ENCODE results near the gene YBX1.
"Not testable (repeated sequence)": the region's sequence is repeated elsewhere in the genome, so short reads cannot be mapped to it uniquely, and the experiment has no call there.

Gene YBX1

GRCh38 chr1:42690477-42691156 is 8.4 kb downstream of the YBX1 start:
- DNase-seq, result no peak

- DNase-seq, result no peak
Observed at GRCh38 chr1:42691157-42691498, 8.9 kb downstream of the YBX1 start.

- DNase-seq, result no peak
Observed at GRCh38 chr1:42692461-42692860, 10.2 kb downstream of the YBX1 start.

GRCh38 chr1:42692911-42693310 is 10.7 kb downstream of the YBX1 start:
- DNase-seq, result no peak

DNA sequence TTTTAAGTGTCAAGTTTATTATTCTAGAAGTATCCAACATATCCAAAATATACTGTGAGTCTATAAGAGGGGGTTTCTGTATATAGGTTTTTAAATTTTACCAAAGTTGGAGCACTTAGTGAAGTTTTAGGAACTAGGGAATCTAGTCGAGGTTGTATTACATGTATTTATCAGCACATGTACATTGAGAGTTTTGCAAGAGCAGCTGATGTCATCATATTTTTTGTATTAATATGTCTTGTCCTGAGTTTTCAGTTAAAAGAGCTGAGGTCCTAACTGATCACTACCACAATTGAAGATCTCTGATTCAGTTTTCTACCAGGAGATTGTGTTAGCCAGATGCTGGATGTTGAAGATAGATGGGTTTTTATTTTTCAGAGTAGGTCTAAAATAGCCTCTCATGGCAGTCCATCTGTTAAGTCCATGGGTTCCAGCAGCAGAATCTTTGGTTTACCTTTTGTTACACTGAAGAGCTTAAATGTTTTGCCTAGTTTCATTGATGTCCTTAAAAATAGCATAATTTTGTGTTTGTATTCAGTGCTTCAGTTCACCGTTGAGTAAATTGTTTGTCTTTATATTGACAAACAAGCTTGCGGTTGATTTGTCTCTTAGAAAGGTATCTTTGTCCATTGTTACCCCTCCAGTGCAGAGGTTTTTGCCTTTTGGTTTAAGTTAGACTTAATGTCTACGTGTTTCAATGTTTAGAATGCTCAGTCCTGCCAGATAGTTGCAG is 16.0 kb downstream of the YBX1 start:
- DNase-seq, result no peak

- DNase-seq, result no peak
Observed at GRCh38 chr1:42700006-42700405, 17.8 kb downstream of the YBX1 start.

GRCh38 chr1:42703888-42704464 is 21.8 kb downstream of the YBX1 start:
- no peak for DNase-seq

GRCh38 chr1:42712808-42713207 is 30.6 kb downstream of the YBX1 start:
- DNase-seq, result not testable (repeated sequence)

GRCh38 chr1:42713293-42713692 is 31.1 kb downstream of the YBX1 start:
- DNase-seq, result no peak

GRCh38 chr1:42714441-42714840 is 32.2 kb downstream of the YBX1 start:
- DNase-seq, result not testable (repeated sequence)

- DNase-seq, result no peak
Observed at GRCh38 chr1:42720868-42721267, 38.6 kb downstream of the YBX1 start.

DNA sequence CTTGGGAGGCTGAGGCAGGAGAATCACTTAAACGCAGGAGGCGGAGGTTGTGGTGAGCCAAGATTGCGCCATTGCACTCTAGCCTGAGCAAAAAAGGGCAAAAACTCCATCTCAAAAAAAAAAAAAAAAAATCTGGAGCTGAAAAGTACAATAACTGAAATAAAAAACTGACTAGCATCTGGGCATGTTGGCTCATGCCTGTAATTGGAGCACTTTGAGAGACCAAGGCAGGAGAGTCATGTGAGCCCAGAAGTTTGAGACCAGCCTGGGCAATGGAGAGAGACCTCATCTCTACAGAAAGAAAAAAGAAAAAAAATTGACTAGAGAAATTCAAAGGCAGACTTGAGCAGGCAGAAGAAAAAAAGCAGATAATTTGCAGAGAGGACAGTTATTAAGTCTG is 39.7 kb downstream of the YBX1 start:
- DNase-seq, result no peak

- DNase-seq, result not testable (repeated sequence)
Observed at GRCh38 chr1:42722403-42722802, 40.2 kb downstream of the YBX1 start.

DNA sequence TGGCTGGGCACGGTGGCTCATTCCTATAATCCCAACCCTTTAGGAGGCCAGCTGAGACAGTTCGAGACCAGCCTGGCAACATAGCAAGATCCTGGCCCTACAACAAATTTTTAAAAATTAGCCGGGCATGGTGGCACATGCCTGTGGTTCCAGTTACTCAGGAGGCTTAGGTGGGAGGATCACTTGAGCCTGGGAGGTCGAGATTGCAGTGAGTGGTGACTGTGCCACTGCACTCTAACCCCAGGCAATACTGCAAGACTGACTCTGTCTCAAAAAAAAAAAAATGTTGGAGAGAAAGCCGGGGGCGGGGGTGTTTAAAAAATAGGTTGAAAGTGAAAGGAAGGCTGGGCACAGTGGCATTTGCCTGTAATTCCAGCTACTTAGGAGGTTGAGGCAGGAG is 41.3 kb downstream of the YBX1 start:
- DNase-seq, result no peak

GRCh38 chr1:42725820-42726219 is 43.6 kb downstream of the YBX1 start:
- DNase-seq, result not testable (repeated sequence)

DNA sequence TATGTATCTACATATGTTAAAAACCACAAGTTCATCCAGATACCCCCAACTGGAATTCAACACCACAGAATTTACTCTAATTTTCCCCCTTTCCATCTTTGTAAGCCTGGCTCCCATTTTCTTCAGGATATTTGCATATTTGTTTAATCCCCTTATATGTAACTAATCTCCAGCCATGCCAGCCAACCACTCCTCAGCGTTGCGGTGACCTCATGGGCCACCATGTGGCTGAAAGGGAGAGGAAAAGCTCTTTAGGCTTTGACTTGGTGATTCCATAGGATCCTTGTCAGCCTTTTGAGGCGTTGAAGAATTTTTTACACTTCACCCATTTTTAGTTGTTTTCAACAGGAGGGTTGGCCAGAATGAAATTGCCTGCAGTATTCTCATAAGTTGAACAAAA is 47.8 kb downstream of the YBX1 start:
- DNase-seq, result no peak

DNA sequence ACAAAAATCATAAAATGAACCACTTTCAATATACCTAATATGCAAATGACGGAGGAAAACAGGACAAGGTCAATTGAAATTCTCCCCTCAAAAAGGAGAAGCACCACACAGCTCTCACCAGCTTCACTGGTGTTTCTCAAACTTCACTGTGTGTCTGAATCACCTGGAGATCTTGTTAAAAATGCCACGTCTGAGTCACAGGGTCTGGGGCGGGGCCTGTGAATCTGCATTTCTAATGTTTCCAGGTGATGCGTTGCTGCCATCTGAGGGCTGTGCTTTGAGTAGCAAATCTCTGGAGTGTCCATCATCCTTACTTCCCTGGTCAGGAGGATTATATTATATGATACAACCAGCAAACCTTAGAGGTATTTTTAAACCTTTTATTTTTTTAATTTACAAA is 48.8 kb downstream of the YBX1 start:
- DNase-seq, result no peak

DNA sequence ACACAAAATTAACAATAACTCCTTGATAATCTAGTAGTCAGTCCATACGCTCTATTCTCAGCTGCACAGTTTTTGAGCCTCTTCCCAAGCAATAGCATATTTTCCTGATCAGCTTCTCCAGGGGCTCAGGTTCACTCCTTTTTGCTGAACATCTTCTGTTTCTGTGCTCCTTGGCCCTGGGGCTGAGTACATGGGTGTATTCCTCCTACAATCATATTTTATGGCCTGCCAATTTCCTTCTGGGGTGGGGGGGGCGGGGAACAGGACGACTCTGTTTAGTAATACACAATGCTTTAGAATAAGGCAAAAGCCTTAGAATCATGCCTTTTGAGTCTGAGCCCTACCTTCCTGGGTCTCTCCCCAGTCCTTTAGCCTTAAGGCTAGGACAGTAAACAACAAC is 49.4 kb downstream of the YBX1 start:
- no peak for DNase-seq

DNA sequence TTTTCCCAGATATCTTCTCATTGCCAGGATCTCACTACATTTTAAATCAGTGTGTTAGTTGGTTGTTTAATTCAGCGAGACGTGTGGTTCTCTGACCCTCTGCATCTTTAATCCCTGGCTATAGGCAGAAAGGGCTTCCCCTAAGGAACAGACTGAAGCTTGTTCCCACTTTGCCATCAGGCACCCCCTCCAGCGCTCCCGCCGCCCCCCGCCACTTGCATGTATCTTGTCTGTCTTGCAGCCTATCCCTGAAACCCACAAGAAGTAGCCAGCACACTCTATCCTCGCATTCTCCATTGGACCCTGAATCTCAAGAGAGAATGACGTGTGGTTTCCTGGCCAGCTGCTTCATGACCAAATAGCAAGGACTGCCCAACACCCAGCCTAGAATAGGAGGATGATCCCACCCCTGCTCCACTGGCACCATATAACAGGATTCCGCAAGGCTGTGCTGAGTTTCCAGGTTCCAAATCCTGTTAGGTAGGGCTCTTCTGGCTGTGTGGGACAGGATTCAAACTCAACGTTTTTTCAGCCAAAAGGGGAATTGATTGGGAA is 50.0 kb downstream of the YBX1 start:
- no peak for DNase-seq

- no peak for DNase-seq
Observed at GRCh38 chr1:42733415-42734200, 51.4 kb downstream of the YBX1 start.

GRCh38 chr1:42734201-42735035 is 52.2 kb downstream of the YBX1 start:
- no peak for DNase-seq

DNA sequence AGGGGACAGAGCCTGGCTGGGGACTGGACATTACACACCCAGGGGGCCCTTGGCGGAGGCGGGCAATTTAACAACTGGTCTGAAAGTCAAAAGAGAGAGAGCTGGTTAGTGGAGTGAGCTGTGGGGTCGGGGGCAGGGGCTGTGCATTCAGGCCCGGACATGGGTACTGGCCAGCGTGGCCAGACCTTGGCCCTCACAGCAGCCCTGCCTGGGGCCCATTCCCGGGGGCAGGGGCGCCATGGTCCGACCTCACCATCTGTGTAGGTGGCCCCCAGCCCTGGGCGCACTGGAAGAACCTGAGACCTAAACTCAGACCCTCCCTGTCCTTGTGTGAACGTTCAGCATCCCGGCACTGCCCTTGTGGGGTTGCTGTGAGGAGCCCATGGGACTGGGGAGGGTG is 52.8 kb downstream of the YBX1 start:
- DNase-seq, result no peak

Data from NCI-H524 treated with DMSO at 0.1 percent for 48 hours (cell line).